22Rv1 (cell line): ENCODE measurements around the gene ATXN7L1.

Experiments
- ZFX ChIP-seq: fragments of 450-650 bp; IDR thresholded peaks from 2 replicates; pipeline ENCODE4 v1.6.1; 2017; ENCODE audit warnings: antibody characterized with exemption, borderline replicate concordance
- TF ChIP-seq, protein P1 (sequence below): fragments of 450-650 bp; IDR thresholded peaks from 2 replicates; pipeline ENCODE4 v1.5.1; 2017; ENCODE audit warnings: mild to moderate bottlenecking

- TF ChIP-seq, protein P1, sequence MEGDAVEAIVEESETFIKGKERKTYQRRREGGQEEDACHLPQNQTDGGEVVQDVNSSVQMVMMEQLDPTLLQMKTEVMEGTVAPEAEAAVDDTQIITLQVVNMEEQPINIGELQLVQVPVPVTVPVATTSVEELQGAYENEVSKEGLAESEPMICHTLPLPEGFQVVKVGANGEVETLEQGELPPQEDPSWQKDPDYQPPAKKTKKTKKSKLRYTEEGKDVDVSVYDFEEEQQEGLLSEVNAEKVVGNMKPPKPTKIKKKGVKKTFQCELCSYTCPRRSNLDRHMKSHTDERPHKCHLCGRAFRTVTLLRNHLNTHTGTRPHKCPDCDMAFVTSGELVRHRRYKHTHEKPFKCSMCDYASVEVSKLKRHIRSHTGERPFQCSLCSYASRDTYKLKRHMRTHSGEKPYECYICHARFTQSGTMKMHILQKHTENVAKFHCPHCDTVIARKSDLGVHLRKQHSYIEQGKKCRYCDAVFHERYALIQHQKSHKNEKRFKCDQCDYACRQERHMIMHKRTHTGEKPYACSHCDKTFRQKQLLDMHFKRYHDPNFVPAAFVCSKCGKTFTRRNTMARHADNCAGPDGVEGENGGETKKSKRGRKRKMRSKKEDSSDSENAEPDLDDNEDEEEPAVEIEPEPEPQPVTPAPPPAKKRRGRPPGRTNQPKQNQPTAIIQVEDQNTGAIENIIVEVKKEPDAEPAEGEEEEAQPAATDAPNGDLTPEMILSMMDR: no peak
- TF ChIP-seq ZFX: no peak
Observed at GRCh38 chr7:105816954-105817615, 59.3 kb downstream of the ATXN7L1 start.
